ENCODE measurements around the gene LRWD1.
"Not testable (repeated sequence)": the region's sequence is repeated elsewhere in the genome, so short reads cannot be mapped to it uniquely, and the experiment has no call there.

The LRWD1 gene

DNA sequence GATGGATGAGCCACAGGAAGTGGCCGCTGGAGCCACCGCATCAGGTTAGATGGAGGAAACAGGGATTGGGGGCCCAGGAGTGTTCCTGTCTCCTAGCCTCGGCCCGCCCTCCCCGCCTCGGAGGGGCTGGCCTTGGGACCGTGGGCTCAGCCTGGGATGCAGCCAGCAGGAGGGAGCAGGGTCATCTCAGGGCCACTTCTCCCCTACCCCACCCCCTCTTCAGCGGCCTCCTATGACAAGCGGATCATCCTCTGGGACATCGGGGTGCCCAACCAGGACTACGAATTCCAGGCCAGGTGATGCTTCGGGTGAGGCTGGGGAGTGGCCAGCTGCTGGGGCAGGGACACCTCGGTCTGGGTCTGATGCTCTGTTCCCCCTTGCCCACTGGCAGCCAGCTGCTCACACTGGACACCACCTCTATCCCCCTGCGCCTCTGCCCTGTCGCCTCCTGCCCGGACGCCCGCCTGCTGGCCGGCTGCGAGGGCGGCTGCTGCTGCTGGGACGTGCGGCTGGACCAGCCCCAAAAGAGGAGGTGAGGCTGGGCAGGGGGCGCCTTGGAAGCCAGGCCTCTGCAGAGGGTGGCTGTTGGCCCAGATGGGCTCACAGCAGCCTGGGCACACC, 4.7 kb downstream of the LRWD1 start:
- no peak for DNase-seq

GRCh38 chr7:102469972-102470825, 5.4 kb downstream of the LRWD1 start:
- DNase-seq: no peak

- peak; percentile 1 for DNase-seq
Measured at GRCh38 chr7:102471791-102472125, 7.0 kb downstream of the LRWD1 start.

DNA sequence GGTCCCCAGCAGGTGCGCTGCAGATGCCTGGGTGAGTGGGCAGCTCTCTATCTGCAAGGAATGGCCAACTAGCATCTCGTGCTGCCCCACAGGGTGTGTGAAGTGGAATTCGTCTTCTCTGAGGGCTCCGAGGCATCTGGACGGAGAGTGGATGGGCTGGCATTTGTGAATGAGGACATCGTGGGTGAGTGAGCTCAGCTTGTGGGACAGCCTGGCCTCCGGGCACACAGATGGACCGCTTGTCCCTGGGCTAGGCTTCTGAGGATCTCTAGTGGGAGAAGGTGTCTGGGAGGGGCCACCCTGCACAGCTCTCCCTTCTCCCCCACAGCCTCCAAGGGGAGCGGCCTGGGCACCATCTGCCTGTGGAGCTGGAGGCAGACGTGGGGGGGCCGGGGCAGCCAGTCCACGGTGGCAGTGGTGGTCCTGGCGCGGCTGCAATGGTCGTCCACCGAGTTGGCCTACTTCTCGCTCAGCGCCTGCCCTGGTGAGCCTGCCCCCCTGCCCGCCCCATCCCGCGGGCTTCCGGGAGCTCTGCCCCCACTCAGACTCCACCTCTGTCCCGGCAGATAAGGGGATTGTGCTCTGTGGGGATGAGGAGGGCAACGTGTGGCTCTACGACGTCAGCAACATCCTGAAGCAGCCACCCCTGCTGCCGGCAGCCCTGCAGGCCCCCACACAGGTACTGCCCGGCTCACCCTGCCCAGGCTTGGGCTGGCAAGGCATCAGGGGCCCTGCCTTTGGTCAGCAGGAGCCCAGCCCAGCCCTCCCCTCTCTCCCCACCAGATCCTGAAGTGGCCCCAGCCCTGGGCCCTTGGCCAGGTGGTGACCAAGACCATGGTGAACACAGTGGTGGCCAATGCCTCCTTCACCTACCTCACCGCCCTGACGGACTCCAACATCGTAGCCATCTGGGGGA, 7.6 kb downstream of the LRWD1 start:
- peak; percentile 1 for DNase-seq

- peak; percentile 1 for DNase-seq
Measured at GRCh38 chr7:102473271-102473991, 8.6 kb downstream of the LRWD1 start.

DNA sequence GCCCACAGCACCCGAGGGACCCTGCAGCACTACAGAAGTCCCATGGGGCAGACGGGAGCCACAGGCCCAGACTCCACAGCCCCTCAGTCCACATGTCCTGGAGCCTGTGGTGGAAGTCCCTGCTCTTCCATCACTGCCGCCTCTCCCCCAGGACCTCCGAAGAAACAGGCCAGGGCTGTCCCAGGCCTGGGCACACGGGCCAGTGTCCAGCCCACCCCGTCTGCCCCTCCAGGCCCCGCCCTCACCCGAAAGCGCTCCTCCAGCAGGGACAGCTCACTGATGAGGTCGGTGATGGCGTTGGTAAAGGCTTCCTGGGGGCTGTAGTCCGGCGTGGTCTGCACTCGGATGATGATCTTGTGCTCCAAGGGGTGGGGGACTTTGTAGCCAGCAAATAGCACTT, 9.3 kb downstream of the LRWD1 start:
- not testable (repeated sequence) for DNase-seq

DNA sequence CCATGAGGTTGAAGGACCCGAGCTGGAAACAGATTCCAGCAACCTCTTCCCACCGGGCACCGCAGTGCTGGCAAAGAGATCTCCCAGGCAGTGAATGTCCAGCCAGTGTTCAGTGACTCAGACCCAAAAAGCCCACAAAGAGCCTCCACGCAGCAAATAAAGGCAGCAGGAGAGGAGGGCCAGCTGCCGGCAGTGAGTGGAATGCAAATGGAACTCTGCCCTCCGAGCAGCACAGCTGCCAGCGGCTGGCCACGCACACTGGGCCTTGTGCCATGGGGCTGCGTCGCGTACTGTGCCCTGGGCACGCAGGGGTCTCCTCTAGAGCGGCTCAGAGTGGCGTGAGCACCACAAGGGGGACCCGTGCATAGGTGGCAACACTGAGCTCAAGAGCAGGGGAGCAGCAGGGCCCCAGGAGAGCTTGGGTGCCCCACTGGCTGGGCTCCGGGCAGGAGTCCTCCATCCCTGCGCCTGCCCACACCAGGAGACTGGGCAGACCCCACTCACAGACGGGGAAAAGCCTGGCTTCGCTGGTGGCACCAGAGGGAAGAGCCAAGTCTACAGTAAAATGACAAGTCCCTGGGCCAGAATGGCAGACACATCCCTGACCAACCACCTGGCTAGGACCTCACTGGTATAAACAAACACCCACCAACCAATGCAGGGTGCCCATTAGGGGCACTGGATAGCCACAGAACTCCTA, 10.1 kb downstream of the LRWD1 start:
- DNase-seq: not testable (repeated sequence)

DNA sequence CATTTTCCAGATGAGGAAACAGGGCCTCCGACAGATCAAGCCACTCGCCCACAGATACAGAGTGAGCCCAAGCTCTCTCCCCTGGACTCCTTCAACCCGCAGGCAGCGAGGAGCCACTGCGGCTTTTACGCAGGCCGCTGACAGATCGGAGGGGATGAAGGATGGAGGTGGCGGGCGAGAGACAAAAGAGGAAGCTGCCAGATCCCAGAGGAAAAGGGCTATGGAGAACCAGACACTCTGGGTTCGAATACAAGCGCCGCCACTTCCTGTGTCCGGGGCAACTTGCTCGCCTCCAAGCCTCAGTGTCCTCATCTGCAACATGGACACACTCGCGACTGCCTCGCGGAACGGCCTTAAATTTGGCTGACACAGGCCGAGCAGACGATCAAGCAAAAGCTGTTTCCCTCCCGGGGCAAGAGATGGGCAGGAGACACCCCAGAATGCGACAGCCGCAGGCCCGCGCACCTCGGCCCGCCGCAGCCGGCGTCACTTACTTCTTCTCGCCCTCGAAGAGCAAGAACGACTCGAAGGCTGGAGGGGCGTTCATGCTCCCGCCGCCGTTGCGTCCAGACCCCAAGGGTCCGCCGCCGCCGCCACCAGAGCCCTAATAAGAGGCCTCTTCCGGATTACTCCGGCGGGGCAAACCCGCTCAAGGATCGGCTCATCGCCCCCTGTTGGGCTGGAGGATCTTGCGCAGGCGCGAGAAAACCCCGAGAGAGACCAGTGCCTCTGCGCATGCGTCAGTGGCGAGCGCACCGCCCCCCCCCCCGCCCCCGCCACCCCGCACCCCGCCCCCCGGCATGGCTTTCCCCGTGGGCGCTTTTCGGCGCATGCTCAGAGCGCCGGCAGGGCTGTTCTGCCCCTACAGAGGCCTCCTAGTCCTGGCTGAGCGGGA, 13.8 kb downstream of the LRWD1 start, which contains the start of gene POLR2J:
TSS of gene POLR2J (minus strand) at position 609 of the 895 bp plus-strand sequence. CDS start at position 547, 62 bp downstream.
- DNase-seq: peak; percentile 89

- DNase-seq: not testable (repeated sequence)
Measured at GRCh38 chr7:102479209-102479584, 14.4 kb downstream of the LRWD1 start.

DNA sequence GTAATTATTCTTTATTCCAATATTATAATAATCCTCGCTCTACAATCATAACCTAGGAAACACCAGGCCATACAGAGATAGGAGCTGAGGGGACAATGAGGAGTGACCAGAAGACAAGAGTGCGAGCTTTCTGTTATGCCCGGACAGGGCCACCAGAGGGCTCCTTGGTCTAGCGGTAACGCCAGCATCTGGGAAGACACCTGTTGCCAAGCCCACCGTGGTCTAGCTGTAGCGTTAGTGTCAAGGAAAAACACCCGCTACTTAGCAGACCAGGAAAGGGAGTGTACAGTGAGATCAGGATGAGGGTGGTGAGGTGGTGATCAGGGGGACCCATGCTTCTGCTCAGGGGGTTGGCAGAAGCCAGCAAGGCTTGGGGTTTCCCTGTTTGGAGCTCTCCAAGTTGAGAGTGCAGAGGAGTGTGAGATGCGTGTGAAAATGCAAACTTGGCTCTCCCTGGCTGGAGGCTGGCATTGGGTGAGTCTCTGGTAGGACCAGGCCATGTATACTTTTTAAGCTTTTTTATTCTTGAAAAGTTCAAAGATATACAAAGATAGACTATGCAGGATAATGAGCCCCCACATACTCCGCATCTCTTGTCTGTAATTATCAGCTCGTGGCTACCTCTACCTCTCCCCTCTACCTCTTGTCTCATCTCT, 15.3 kb downstream of the LRWD1 start:
- peak; percentile 54 for DNase-seq

DNA sequence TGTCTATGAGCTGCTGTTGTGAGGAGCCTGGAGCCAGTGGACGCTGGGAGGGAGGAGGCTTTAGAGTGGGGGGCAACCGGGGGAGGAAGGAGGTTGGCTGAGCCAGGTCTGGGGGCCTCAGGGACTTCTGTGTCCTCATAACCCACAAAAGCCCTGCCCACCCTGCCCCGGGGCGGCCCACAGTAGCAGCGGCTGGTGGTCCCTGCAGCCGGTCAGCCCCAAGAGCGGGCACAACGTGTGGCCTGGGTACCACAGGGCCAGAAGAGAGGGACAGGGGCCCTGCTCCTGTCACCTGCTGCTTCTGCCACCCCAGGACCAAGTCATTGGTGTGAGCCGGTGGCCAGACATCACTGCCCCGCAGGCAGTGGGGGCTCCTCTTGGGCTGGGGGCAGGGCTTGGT, 17.2 kb downstream of the LRWD1 start:
- not testable (repeated sequence) for DNase-seq

DNA sequence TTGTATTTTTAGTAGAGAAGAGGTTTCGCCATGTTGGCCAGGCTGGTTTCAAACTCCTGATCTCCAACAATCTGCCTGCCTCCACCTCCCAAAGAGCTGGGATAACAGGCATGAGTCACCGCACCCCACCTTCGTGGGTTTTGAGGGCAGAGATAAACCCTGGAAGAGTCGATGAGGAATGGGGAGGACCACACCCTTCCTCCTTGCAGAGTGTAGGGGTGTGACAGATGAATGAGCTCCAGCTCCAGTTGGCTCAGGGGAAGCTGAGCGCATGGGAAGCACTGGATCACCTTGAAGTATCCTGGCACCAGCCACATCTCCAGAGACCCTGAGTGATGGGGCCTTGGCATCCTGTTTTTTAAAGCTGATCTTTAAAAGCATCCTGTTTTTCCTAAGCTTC, 19.5 kb downstream of the LRWD1 start:
- not testable (repeated sequence) for DNase-seq

GRCh38 chr7:102490529-102491075, 25.8 kb downstream of the LRWD1 start:
- DNase-seq: peak; percentile 73

GRCh38 chr7:102493220-102493935, 28.6 kb downstream of the LRWD1 start:
- not testable (repeated sequence) for DNase-seq

- DNase-seq: not testable (repeated sequence)
Measured at GRCh38 chr7:102494026-102494425, 29.2 kb downstream of the LRWD1 start.

DNA sequence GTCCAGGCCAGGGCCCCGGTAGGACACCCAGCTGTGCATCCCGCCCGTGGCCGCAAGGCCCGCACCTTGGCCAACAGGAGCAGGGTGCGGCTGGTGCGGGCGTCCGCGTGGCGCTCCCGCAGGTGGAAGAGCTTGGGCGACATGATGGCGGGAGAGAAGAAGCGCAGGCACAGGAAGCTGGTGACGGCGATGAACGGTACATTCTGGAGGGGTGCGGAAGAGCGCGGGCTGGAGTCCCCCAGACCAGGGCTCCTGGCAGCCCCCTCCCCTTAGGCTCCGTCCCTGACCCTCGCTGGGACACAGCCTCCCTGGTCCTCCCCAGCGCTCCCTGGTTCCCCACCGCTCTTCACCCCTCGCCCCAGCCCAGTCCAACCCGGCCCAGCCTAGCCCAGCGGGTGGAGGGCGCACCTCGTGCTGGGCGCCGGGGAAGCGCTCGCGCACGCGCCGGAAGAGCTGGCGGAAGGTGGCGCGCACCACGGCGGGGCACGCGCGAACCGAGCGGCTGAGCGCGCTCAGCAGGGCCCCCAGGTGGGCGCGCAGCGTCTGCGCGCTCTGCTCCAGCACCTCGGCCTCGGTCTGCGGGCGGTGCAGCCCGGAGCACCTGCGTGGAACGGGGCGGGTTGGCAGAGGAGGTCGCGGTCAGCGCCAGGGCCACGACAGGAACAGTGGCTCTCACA, 29.8 kb downstream of the LRWD1 start:
- not testable (repeated sequence) for DNase-seq

DNA sequence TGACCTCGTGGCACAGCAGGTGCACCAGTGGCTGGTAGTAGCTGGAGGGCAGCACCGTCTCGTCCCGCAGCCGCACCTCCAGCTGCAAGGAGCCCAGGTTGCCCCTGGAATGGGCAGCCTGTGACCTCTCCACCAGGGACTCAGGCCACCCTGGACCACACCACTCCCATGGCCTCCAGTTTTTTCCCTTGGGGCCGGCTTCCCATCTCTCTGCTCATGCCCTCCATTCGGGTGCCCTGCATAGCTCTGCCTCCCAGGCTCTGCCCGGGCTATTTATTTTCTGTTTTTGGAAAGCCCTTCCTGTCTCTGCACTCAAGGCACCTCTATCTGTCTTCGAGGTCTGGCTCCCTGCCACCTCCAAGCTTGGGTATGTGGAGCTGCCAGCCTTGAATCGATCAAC, 32.1 kb downstream of the LRWD1 start:
- not testable (repeated sequence) for DNase-seq

DNA sequence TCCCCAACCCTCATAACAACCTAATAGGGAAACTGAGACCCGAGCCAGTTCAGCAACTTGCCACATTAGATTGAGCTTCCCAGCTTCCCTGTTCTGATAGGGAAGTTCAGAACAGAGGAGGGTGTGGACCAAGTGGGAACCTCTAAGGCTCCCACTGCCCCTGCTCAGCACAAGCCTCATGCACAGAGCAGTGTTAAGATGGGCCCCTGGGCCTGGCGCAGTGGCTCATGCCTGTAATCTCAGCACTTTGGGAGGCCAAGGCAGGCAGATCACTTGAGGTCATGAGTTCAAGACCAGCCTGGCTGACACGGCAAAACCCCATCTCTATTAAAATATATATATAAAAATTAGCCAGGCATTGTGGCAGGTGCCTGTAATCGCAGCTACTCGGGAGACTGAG, 32.5 kb downstream of the LRWD1 start:
- not testable (repeated sequence) for DNase-seq

DNA sequence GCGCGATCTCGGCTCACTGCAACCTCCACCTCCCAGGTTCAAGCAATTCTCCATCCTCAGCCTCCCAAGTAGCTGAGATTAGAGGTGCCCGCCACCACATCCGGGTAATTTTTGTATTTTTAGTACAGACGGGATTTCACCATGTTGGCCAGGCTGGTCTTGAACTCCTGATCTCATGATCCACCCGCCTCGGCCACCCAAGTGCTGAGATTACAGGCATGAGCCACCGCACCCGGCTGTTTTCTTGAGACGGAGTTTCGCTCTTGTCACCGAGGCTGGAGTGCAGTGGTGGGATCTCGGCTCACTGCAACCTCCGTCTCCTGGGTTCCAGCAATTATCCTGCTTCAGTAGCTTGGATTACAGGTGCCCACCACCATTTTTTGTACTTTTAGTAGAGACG, 33.5 kb downstream of the LRWD1 start:
- DNase-seq: not testable (repeated sequence)
